ENCODE data around the gene TANC1.

TANC1 gene

DNA sequence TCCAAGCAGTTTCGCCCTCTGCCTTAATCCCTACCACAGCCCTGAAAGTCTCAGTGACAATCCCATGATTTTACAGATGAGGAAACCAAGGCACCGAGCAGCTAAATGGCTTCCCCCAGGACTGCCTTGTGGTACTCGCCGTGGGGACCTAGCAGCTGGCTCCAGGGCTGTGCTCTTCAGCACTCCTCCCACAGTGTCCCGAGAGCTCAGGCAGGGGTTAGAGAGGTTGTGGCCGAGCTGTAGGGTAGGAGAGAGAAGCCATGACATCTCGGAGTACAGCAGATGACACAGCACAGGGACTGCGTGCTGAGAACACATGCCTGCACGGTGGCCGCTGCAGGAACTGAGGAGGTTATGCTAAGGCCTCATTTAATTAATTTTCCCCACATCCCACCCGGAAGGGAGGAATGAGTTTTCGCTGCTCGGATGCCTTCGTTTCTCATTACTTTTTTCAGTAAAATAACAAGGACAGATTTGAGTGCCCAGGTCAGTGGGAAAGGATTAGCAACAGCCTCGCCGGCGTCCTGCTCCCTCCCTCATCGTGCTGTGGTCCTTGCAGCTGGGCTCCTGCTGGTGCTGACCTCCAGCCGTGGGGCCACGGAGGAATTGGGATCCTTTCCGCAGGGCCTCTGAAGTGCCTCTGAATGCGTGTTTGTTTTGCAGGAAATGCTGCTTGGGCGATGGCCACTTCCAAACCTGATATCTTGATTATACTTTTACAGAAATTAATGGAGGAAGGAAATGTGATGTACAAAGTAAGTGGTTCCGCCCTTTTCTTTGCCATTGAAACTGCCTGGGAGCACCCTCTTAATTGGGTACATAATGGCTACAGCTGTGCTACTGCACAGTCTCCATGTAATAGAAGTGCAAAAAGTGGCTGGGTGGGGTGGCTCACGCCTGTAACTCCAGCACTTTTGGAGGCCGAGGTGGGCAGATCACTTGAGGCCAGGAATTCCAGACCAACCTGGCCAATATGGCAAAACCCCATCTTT is 256.9 kb downstream of the TANC1 start:
- DNase-seq (ENCODE audit: low spot score), result no peak

DNA sequence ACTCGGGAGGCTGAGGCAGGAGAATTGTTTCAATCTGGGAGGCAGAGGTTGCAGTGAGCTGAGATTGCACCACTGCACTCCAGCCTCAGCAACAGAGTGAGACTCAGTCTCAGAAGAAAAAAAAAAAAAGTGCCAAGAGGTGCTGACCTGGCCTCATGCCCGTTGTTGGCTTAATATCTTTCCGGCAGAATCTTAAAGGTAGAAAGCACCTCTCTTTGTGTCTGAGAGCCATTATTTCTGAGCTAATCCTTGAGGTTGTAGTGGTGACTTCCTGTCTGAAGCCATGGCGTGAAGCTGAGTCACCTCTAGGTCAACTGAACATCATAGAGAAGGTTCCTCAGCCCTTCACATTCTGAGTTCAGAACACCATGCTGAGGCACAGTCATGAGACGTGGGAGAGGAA is 257.6 kb downstream of the TANC1 start:
- DNase-seq (ENCODE audit: low spot score), result peak; percentile 79

GRCh38 chr2:159226608-159227385 is 258.4 kb downstream of the TANC1 start:
- no peak for DNase-seq (ENCODE audit: low spot score)

DNA sequence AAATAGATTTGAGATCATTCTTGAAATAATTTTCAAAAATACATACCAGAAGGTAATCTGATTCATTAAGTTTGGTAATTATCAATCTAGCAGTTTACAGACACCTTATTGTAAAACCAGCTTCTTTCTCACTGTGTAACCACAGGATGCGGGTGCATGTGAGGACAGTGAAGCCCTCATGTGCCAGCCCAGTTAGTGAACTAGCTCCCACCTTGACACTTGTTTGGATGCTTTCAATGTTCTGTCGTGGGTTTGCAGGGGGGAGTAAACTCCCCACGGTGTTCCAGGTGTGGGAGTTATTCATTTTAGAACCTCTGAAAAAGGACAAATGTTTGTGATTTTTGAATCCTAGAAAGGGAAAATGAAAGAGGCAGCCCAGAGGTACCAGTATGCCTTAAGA is 259.0 kb downstream of the TANC1 start:
- DNase-seq (ENCODE audit: low spot score), result no peak

DNA sequence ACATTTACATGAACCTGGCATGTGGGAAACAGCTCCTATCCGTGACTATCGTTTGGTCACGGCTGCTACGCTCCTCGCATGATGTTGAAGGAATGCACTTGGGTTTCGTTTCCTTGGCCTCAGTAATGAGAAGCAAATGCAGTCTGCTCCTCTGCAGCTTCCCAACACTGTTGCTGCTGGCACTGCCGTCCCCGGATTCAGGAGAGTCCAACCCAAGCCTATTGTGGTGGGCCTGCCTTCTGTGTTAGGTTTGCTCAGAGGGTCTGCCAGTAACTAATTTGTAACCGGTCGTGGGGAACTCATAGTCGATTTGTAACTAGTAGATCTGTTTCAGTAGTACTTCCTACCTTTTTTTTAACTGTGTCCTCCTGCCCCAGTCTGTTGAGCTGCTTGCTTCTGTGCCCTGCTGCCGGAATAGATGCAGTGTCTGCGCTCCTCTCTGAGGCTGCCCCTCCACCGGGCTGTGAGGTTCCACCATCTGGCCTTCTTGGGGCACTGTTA is 259.7 kb downstream of the TANC1 start:
- DNase-seq (ENCODE audit: low spot score), result no peak

DNA sequence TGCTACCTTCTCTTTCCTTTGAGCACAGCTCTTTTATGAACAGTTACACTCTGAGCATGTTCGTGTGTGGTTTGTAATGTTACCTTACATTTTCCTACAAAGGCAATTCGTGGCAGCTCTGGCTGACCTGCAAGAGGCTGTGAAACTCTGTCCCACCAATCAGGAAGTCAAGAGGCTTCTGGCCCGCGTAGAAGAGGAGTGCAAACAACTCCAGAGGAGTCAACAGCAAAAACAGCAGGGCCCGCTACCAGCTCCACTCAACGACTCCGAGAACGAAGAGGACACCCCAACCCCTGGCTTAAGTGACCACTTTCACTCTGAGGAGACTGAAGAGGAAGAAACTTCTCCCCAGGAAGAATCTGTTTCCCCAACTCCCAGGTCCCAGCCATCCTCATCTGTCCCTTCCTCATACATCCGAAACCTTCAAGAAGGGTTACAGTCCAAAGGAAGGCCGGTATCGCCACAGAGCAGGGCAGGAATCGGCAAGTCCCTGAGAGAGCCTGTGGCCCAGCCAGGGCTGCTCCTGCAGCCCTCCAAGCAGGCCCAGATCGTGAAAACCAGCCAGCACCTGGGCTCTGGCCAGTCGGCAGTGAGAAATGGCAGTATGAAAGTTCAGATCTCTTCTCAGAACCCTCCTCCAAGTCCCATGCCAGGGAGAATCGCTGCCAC is 261.2 kb downstream of the TANC1 start:
- no peak for DNase-seq (ENCODE audit: low spot score)

GRCh38 chr2:159230145-159230877 is 261.9 kb downstream of the TANC1 start:
- no peak for DNase-seq (ENCODE audit: low spot score)

- DNase-seq (ENCODE audit: low spot score), result no peak
Observed at GRCh38 chr2:159232456-159233170, 264.2 kb downstream of the TANC1 start.

DNA sequence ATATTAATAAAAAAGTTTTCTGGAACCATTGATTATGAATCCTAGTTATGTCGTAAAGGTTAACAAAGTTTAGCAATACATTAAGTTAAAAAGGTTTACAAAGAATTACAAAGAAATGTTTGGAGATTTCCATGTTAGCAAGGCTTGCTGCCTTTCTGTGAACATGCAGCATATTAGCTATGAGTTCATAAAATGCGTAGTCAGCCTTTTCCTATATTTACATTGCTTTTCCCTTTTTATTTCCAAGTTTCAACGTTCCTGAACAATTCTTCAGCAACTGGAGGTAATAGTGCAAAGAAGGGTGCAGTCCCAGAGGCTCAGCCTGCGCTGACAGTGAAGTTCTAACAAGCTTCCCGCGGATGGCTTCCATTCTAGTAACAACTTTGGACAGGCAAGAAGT is 266.4 kb downstream of the TANC1 start:
- no peak for DNase-seq (ENCODE audit: low spot score)

DNA sequence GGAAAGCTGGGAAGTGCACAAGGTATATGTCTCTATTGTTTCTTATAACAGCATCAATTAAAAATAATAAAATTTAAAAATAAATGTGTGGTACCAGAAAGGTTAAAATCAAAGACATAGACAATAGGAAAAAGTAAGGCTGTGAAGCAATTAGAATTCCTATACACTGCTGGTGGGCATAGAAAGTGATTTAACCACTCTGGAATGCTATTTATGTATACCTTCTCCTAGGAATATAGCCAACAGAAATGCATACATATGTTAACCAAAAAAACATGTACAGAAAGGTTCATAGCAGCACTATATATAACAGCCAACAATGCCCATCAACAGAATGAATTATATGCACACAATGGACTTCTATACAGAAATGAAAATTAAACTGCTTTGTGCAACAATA is 275.1 kb downstream of the TANC1 start:
- DNase-seq (ENCODE audit: low spot score), result no peak

DNA sequence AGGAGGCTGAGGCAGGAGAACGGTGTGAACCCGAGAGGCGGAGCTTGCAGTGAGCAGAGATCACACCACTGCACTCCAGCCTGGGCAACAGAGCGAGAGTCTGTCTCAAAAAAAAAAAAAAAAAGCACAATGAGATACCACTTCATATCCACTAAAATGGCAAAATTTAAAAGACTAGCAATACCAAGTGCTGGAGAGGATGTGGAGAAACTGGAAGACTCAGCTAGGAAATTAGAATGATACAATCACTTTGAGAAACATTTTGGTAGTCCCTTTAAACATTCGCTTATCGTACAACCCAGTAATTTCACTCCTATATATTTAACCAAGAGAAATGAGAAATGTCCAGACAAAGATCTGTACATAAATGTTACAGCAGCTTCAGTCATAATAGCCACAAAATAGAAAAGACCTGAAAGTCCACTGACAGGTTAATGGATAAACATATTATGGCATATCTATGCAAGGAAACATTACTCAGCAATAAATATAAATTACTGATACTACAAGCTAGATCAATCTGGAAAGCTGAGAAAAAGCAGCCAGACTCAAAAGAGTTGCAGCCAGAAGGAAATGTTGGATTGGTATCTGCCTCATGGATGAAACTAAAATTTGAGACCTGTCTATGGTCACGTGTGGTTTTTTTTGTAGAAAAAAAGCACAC is 278.0 kb downstream of the TANC1 start:
- DNase-seq (ENCODE audit: low spot score), result no peak

DNA sequence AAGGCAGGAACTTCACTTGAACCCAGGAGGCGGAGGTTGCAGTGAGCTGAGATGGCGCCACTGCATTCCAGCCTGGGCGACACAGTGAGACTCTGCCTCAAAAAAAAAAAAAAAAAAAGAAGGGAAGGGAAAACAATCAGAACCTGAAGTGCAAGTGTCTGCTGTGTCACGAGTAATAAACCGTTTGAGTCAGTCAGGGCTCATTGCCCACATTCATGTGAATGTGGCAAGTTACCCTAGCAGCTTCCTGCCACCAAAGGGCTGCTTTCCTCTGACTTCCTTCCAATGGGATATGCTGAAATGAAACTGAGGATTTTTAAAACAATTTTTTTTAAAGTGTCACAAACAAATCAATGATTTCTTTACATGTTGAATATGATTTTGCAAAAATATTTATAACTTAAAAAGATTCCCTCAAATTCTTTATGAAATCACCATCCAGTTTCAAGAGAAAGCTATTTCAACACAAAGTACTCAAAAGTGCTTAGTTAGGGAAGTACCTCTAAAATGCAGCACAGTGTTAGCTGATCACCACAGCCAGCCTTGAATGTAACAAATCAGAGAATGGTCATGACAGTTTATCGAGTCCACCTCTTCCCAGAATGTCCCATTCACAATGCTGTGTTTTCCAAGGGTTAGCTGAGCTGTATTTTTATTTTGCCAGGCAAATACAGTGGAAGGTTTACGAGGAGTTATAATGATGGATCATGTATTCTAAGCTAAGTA is 281.7 kb downstream of the TANC1 start:
- DNase-seq (ENCODE audit: low spot score), result peak; percentile 57

DNA sequence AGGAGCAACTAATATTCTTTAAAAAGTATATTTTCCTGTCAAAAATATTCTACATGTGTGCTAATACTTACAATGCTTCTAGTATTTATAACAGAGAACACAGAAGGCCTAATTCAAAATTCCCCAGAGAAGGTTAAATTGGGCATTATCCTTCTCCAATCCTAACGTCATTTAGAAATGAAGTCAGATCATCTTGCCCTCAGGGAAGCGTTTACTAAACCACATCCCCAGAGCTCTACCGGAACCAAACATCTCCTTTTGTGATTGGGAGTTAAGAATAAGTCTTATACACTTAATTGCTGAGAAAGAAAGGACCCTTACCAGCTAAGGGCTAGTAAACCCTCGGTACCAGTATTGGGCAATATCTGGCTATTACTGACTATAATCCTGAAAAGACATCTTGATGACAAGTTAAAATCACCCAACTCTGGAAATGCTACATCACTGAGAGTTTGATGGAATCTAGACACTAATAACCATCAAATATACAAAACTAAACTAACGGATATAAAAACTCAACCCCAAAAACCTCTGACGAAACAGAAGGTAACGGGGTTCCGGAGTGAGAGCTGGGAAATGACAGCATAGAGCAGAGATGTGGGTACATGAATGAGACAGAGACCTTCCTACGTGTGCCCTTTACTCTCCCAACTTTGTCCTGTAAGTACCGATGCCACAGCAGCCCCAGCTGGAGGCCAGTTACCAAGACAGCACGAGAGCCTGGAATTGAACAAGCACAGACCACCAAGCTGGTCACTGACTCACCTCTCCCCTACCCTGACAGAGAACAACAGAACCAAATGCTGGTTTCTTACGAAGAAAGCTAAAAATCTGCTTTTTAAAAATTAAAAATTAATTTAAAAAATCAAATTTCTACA is 283.1 kb downstream of the TANC1 start:
- DNase-seq (ENCODE audit: low spot score), result peak; percentile 49

- DNase-seq (ENCODE audit: low spot score), result no peak
Observed at GRCh38 chr2:159252905-159253304, 284.5 kb downstream of the TANC1 start.

- no peak for DNase-seq (ENCODE audit: low spot score)
Observed at GRCh38 chr2:159256159-159256558, 287.7 kb downstream of the TANC1 start.

GRCh38 chr2:159262226-159262625 is 293.8 kb downstream of the TANC1 start:
- DNase-seq (ENCODE audit: low spot score), result no peak

DNA sequence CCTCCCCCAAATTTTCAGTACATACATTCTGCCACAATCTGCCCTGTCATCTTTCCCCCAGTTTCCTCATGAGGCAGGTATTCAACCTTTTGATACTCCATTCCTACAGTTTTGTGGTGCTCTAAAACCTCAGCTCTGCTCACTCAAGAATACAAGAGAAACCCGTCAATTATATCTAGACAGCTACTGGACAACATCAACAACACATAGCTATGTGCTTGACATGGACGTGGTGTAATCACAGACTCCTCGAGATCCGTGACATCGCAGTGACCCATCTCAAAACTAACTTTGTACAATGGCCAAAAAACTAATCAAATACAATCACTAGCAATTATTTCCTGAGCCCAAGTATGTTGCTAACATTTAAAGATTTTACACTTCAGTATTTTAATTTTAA is 294.5 kb downstream of the TANC1 start:
- DNase-seq (ENCODE audit: low spot score), result no peak

- no peak for DNase-seq (ENCODE audit: low spot score)
Observed at GRCh38 chr2:159265171-159265576, 296.7 kb downstream of the TANC1 start.

DNA sequence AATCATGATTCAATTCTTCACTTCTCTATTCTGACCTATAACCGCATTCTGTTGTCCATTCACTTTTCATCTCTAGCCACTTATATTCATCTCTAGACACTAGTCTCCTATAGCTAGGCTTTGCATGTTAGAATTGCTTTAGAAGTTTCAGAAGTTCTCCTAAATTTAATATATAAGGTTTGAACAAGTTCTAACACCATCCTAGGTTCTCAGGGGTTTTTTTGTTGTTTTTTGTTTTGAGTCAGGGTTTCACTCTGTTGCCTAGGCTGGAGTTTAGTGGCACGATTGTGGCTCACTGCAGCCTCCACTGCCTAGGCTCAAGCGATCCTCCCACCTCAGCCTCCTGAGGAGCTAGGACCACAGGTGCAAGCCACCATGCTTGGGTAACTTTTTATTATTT is 298.1 kb downstream of the TANC1 start:
- no peak for DNase-seq (ENCODE audit: low spot score)
